ENCODE measurements around the gene STEAP4. TPM values are rescaled to one million over a fixed set of nuclear protein-coding genes. Genes with fewer than 3 reads are reported as not detected.

Gene STEAP4
- total RNA-seq, 2 donors from 2014 or later, result 0.10 to 0.42 TPM

DNA sequence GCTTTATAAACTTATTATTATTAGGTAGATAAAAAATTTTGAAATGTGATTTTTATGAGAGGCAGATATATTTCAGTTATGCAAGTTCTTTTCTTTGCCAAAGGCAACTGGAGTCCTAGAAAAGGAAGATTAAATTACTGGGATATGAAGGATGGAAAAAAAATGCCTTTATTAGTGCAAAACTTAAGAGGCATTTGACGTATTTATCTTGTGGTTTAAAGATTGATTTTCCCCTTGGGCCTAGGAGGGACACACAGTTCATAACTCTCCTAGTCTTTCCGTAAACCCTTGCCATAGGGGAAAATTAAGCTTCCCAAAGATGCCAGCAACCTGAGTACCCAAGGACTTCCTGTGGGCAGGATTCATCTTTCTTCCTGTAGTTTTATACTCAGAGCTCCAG lies 3.1 kb upstream of the STEAP4 start:
- DNase-seq (no peak), ATAC-seq (no peak)
- Mint-ChIP-seq H3K4me1 (peaks cover 5% of the 10 kb centered on the region), H3K27ac (no peak overlapping the region), H3K4me3 (no peak overlapping the region), H3K36me3 (ENCODE audit: low read depth) (no peaks in the 10 kb centered on the region), H3K27me3 (peaks cover 59% of the 10 kb centered on the region)
- H3K9me3 ChIP-seq (ENCODE audit: control insufficient read depth, low read length, poor library complexity, severe bottlenecking), result no peaks in the 10 kb centered on the region

- H3K27me3 Mint-ChIP-seq, result peaks cover 56% of the 10 kb centered on the region
- H3K36me3 Mint-ChIP-seq (ENCODE audit: low read depth), result no peaks in the 10 kb centered on the region
- H3K9me3 ChIP-seq (ENCODE audit: control insufficient read depth, low read length, poor library complexity, severe bottlenecking), result no peaks in the 10 kb centered on the region
- DNase-seq (no peak), ATAC-seq (no peak)
- H3K4me3 Mint-ChIP-seq, result no peak overlapping the region
- H3K4me1 Mint-ChIP-seq, result peaks cover 5% of the 10 kb centered on the region
- H3K27ac Mint-ChIP-seq, result no peak overlapping the region
Observed at GRCh38 chr7:88307823-88308222, 1.1 kb upstream of the STEAP4 start.

DNA sequence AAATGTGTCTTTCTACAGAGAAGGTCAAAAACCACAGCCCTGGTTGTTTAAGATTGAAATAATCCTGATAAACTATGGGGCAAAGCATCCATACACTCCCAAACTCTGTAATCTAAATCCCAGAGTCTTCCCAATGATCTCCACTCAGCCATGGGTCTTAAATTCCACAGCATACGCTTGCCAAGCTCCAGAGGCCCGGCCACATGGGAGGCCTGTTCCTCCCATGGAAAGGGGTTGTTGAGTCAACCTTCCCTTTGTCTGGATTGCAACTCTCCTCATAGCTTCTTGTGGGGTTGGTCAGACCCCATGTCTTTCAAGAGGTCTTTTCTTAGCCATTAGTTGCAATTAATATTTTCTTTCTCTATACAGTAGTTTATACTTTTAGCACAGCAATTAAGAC lies 718 bp upstream of the STEAP4 start:
- DNase-seq (no peak), ATAC-seq (no peak)
- Mint-ChIP-seq H3K4me3 (no peak overlapping the region), H3K27me3 (peaks cover 56% of the 10 kb centered on the region), H3K27ac (no peak overlapping the region), H3K4me1 (peaks cover 5% of the 10 kb centered on the region), H3K36me3 (ENCODE audit: low read depth) (no peaks in the 10 kb centered on the region)
- H3K9me3 ChIP-seq (ENCODE audit: control insufficient read depth, low read length, poor library complexity, severe bottlenecking), result no peaks in the 10 kb centered on the region

GRCh38 chr7:88305044-88305443 lies 1.6 kb downstream of the STEAP4 start:
- H3K4me3 Mint-ChIP-seq, result no peak overlapping the region
- peaks cover 8% of the 10 kb centered on the region for H3K4me1 Mint-ChIP-seq
- H3K36me3 Mint-ChIP-seq (ENCODE audit: low read depth), result no peaks in the 10 kb centered on the region
- ATAC-seq (no peak), DNase-seq (no peak)
- no peak overlapping the region for H3K27ac Mint-ChIP-seq
- peaks cover 51% of the 10 kb centered on the region for H3K27me3 Mint-ChIP-seq
- H3K9me3 ChIP-seq (ENCODE audit: control insufficient read depth, low read length, poor library complexity, severe bottlenecking), result no peaks in the 10 kb centered on the region

DNA sequence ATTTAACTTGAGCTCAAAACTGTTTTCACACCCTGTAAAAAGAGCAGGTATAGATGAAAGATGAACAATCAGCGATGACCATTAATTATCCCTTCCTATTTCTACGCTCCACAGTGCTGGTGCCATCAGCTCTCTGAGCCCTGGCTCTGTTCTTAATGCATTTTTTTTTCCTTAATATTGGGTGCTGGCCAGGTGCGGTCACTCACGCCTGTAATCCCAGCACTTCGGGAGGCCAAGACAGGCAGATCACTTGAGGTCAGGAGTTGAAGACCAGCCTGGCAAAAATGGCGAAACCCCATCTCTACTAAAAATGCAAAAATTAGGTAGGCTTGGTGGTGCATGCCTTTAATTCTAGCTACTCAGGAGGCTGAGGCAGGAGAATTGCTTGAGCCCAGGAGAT lies 4.2 kb downstream of the STEAP4 start:
- H3K27me3 Mint-ChIP-seq, result peaks cover 41% of the 10 kb centered on the region
- H3K36me3 Mint-ChIP-seq (ENCODE audit: low read depth), result no peaks in the 10 kb centered on the region
- DNase-seq (no peak), ATAC-seq (no peak)
- no peak overlapping the region for H3K27ac Mint-ChIP-seq
- no peak overlapping the region for H3K4me3 Mint-ChIP-seq
- no peaks in the 10 kb centered on the region for H3K9me3 ChIP-seq (ENCODE audit: control insufficient read depth, low read length, poor library complexity, severe bottlenecking)
- peaks cover 8% of the 10 kb centered on the region for H3K4me1 Mint-ChIP-seq

GRCh38 chr7:88301924-88302323 lies 4.8 kb downstream of the STEAP4 start:
- no peaks in the 10 kb centered on the region for H3K36me3 Mint-ChIP-seq (ENCODE audit: low read depth)
- no peak overlapping the region for H3K27ac Mint-ChIP-seq
- no peak overlapping the region for H3K4me3 Mint-ChIP-seq
- peaks cover 35% of the 10 kb centered on the region for H3K27me3 Mint-ChIP-seq
- ATAC-seq (no peak), DNase-seq (no peak)
- H3K9me3 ChIP-seq (ENCODE audit: control insufficient read depth, low read length, poor library complexity, severe bottlenecking), result no peaks in the 10 kb centered on the region
- peaks cover 8% of the 10 kb centered on the region for H3K4me1 Mint-ChIP-seq

DNA sequence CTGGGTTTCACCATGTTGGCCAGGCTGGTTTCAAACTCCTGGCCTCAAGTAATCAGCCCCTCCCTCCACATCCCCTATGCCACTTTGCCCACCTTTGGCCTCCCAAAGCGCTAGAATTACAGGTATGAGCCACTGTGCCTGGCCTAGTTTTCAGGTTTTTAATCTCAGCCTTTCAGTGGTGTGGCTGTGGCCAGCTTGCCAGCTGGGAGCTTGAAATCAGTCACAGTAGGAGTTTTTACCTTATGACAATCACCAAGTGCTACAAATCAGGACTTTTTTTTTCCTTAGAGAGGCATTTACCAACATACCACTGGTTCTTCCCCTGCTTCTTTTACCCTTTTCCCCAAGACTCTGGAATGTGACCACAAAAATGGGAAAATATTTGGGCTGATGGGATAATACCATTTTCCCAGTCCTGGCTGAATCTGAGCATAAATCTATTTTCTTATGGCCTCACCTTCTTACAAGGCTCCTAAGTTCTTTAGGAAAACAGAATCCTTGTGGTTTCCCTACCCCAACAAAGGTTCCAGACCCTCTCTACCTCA lies 6.2 kb downstream of the STEAP4 start:
- ATAC-seq (no peak), DNase-seq (no peak)
- peaks cover 2% of the 10 kb centered on the region for H3K4me1 Mint-ChIP-seq
- H3K4me3 Mint-ChIP-seq, result no peak overlapping the region
- no peak overlapping the region for H3K27ac Mint-ChIP-seq
- H3K36me3 Mint-ChIP-seq (ENCODE audit: low read depth), result no peaks in the 10 kb centered on the region
- H3K9me3 ChIP-seq (ENCODE audit: control insufficient read depth, low read length, poor library complexity, severe bottlenecking), result no peaks in the 10 kb centered on the region
- peaks cover 22% of the 10 kb centered on the region for H3K27me3 Mint-ChIP-seq

DNA sequence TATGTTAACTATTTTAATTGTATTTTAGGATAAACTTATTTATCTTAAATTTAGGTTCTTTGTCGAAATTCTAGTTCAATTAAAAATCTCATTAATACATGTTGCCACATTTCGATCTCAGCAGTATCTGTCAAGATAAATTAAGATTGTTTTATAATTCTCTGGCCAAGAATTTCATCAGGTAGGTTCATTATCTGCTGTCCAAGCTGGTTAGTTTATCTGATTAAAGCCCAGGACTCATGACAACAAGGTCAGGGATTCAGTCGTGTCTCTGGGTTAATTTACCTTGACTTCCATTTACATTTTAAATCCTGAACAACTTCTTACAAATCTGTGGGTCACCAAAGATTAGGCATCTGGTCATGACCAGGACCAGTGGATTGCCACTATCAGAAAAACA lies 7.6 kb downstream of the STEAP4 start:
- H3K4me1 Mint-ChIP-seq, result peaks cover 2% of the 10 kb centered on the region
- no peaks in the 10 kb centered on the region for H3K9me3 ChIP-seq (ENCODE audit: control insufficient read depth, low read length, poor library complexity, severe bottlenecking)
- ATAC-seq (no peak), DNase-seq (no peak)
- H3K4me3 Mint-ChIP-seq, result no peak overlapping the region
- H3K27me3 Mint-ChIP-seq, result peaks cover 17% of the 10 kb centered on the region
- no peak overlapping the region for H3K27ac Mint-ChIP-seq
- H3K36me3 Mint-ChIP-seq (ENCODE audit: low read depth), result no peaks in the 10 kb centered on the region

- Mint-ChIP-seq H3K27ac (no peak overlapping the region), H3K4me1 (no peaks in the 10 kb centered on the region), H3K36me3 (ENCODE audit: low read depth) (no peaks in the 10 kb centered on the region), H3K27me3 (no peaks in the 10 kb centered on the region), H3K4me3 (no peak overlapping the region)
- DNase-seq, result no peak
- ATAC-seq, result no peak
- H3K9me3 ChIP-seq (ENCODE audit: control insufficient read depth, low read length, poor library complexity, severe bottlenecking), result no peaks in the 10 kb centered on the region
Observed at GRCh38 chr7:88293866-88294265, 12.8 kb downstream of the STEAP4 start.

DNA sequence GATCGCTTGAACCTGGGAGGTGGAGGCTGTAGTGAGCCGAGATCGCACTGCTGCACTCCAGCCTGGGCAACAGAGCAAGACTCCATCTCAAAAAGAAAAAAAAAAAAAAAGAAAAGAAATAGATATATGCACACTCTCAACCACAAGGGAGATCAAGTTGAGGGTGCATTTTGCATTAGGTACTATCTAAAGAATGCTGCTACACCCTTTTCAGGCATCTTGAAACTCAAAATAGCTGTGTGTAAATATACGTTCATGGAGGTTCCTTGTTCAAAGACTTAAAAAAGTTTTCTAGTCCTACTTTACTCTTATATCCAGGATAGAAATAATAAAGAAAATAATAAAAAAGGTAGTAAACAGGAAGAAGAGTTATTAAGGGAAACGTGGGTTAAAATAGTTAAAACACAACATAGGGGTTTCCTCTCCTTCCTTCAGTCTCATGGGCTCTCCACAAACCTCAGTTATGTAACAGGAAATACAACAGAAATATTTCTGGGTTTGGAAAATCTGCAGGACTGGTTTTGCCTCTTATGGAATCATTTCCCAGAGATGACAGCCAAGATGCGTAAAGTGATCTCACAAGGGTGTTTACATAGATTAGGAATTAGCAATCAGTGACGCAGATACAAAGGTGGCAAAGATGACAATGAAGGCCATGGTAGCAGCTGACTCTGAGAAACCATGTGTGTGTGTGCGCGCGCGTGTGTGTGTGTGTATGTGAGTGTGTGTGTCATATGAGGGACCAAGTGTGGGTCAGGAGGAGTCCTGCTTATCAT lies 15.1 kb downstream of the STEAP4 start:
- Mint-ChIP-seq H3K4me3 (no peak overlapping the region), H3K27me3 (peaks cover 5% of the 10 kb centered on the region), H3K36me3 (ENCODE audit: low read depth) (no peaks in the 10 kb centered on the region), H3K4me1 (no peaks in the 10 kb centered on the region), H3K27ac (no peak overlapping the region)
- no peak for DNase-seq
- ATAC-seq, result no peak
- no peaks in the 10 kb centered on the region for H3K9me3 ChIP-seq (ENCODE audit: control insufficient read depth, low read length, poor library complexity, severe bottlenecking)

DNA sequence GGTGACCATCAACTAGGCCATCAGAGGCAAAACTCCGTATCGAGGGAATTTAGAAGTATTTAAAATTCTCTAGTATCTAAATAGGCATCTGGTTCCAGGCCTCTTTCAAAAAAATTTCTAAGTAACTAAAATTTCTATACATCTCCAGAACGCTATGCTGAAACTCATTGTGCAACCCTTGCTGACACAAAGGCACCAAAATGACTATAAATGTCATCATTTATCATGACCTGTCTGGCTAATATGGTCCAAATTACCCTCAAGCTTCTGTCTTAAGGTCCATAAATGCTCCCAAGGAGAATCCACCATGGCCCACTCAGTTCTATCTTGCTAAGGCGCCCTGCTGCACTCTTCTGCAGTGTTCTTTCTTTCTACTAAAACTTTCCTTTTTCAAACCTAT lies 16.2 kb downstream of the STEAP4 start:
- Mint-ChIP-seq H3K27me3 (peaks cover 5% of the 10 kb centered on the region), H3K4me3 (no peak overlapping the region), H3K27ac (no peak overlapping the region), H3K4me1 (no peaks in the 10 kb centered on the region), H3K36me3 (ENCODE audit: low read depth) (no peaks in the 10 kb centered on the region)
- no peak for ATAC-seq
- no peak for DNase-seq
- H3K9me3 ChIP-seq (ENCODE audit: control insufficient read depth, low read length, poor library complexity, severe bottlenecking), result no peaks in the 10 kb centered on the region

GRCh38 chr7:88289564-88290025 lies 17.1 kb downstream of the STEAP4 start:
- H3K9me3 ChIP-seq (ENCODE audit: control insufficient read depth, low read length, poor library complexity, severe bottlenecking), result no peaks in the 10 kb centered on the region
- no peak for DNase-seq
- Mint-ChIP-seq H3K4me3 (no peak overlapping the region), H3K36me3 (ENCODE audit: low read depth) (no peaks in the 10 kb centered on the region), H3K4me1 (no peaks in the 10 kb centered on the region), H3K27ac (no peak overlapping the region), H3K27me3 (peaks cover 5% of the 10 kb centered on the region)
- no peak for ATAC-seq

DNA sequence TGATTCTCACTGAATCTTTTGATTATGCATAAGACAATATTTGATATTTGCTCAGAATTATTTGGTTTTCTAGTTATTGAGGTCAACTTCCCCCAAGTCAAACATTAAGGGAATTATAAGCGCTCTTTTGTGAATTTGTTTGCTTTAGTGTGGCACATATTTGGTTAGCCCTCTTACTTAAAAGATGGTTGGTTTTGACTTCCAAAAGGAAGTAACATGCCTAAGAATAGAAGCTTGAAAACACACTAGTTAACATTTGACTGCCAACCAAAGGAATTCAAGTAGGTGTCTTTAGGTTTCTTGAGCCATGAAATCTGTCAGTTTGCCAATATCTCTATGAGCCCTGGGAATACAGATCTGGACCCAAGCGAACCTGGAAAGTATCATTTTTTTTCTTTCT lies 24.9 kb downstream of the STEAP4 start:
- no peaks in the 10 kb centered on the region for H3K36me3 Mint-ChIP-seq (ENCODE audit: low read depth)
- no peaks in the 10 kb centered on the region for H3K9me3 ChIP-seq (ENCODE audit: control insufficient read depth, low read length, poor library complexity, severe bottlenecking)
- peaks cover 13% of the 10 kb centered on the region for H3K27me3 Mint-ChIP-seq
- DNase-seq (no peak), ATAC-seq (no peak)
- H3K4me3 Mint-ChIP-seq, result no peak overlapping the region
- H3K27ac Mint-ChIP-seq, result no peak overlapping the region
- no peaks in the 10 kb centered on the region for H3K4me1 Mint-ChIP-seq

GRCh38 chr7:88280801-88281200 lies 25.9 kb downstream of the STEAP4 start:
- Mint-ChIP-seq H3K4me3 (no peak overlapping the region), H3K27ac (no peak overlapping the region), H3K4me1 (no peaks in the 10 kb centered on the region), H3K27me3 (peaks cover 13% of the 10 kb centered on the region), H3K36me3 (ENCODE audit: low read depth) (no peaks in the 10 kb centered on the region)
- ATAC-seq, result no peak
- no peaks in the 10 kb centered on the region for H3K9me3 ChIP-seq (ENCODE audit: control insufficient read depth, low read length, poor library complexity, severe bottlenecking)
- no peak for DNase-seq
